ENCODE data around the gene PKD1L1. TPM values are rescaled to one million over a fixed set of nuclear protein-coding genes. Genes with fewer than 3 reads are reported as not detected.

PKD1L1 gene
- total RNA-seq, 2 donors from 2014 or later: 0.40 to 1.2 TPM

DNA sequence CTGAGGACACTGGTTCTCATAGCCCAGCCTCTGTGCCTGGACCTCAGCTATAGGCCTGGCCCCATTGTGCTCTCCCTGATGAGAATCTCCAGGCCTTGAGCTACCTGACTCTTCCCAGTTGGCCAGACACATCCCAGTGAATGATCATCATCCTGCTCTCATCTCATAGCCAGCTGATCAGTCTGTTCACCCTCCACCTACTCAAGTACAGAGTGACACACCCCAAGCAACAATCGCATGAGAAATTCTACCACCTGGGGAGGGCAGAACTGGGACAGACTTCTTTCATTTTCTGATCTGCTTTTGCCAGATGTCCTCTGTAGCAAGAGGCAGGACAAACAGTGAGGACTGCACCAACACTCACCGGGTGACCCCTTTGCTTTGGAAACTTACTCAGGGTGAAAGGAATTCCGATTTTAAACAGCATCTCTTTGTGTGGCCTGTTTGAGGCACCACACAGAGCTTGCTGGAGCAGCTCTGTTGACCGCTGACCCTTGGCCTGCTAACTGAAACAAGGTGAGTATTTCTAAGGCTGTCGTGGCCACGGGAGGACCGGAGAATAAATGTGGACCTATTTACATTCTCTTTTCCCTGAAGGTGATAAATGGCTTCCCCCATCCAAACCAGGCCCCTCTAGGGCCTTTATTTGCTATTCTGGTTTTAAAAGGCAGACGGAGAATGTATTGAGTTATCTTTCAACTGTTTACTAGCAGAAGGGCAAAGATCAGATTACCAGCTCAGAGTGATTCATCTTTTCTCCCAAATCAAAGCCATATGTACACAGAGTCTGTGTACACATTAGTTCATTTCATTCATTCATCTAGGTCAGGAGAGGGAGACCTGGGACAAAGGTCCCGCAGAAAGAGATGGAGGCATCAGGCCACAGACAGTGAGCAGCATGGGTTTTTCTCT, 184.9 kb downstream of the PKD1L1 start:
- Histone ChIP-seq H3K9ac (ENCODE audit: low read depth in 2 of 2, low read length in 2 of 2) (peak overlapping the region in 1 of 2 donors; percentile 13), H3K9me3 (no peaks in the 10 kb centered on the region), H3K27ac (peak overlapping the region; percentile 64), H3K36me3 (no peaks in the 10 kb centered on the region), H3K4me1 (peaks cover 9% of the 10 kb centered on the region), H3K4me3 (no peak overlapping the region), H3K27me3 (no peaks in the 10 kb centered on the region)
- intact Hi-C loops (cut with DNase I): no loop called here
- peak; percentile 35 for DNase-seq
- TF ChIP-seq, protein P1, sequence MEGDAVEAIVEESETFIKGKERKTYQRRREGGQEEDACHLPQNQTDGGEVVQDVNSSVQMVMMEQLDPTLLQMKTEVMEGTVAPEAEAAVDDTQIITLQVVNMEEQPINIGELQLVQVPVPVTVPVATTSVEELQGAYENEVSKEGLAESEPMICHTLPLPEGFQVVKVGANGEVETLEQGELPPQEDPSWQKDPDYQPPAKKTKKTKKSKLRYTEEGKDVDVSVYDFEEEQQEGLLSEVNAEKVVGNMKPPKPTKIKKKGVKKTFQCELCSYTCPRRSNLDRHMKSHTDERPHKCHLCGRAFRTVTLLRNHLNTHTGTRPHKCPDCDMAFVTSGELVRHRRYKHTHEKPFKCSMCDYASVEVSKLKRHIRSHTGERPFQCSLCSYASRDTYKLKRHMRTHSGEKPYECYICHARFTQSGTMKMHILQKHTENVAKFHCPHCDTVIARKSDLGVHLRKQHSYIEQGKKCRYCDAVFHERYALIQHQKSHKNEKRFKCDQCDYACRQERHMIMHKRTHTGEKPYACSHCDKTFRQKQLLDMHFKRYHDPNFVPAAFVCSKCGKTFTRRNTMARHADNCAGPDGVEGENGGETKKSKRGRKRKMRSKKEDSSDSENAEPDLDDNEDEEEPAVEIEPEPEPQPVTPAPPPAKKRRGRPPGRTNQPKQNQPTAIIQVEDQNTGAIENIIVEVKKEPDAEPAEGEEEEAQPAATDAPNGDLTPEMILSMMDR (IDR thresholded peaks at IDR 0.05): no peak

DNA sequence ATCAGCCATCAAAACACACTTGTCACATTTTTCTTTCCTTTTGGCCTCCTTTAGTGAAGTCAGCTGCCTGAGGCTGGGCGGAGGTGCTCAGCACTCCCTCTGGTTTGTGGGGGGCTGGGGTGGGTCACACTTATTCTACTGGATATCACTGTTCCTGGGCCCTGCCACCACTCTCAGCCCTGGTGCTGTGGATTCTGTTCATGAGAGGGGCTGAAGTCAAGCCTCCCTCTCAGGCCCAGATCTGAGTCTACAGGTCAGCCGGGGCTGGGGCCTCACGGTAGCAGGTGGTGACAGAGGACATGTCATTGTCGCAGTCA, 185.6 kb downstream of the PKD1L1 start:
- H3K9me3 ChIP-seq: no peaks in the 10 kb centered on the region
- H3K27ac ChIP-seq: peak overlapping the region; percentile 64
- no peaks in the 10 kb centered on the region for H3K27me3 ChIP-seq
- DNase-seq: no peak
- H3K4me1 ChIP-seq: peaks cover 9% of the 10 kb centered on the region
- no peak overlapping the region for H3K4me3 ChIP-seq
- intact Hi-C loops (cut with DNase I): no loop called here
- no peaks in the 10 kb centered on the region for H3K36me3 ChIP-seq
- H3K9ac ChIP-seq (ENCODE audit: low read depth in 2 of 2, low read length in 2 of 2): no peak overlapping the region
- TF ChIP-seq, protein P1 (IDR thresholded peaks at IDR 0.05): no peak

DNA sequence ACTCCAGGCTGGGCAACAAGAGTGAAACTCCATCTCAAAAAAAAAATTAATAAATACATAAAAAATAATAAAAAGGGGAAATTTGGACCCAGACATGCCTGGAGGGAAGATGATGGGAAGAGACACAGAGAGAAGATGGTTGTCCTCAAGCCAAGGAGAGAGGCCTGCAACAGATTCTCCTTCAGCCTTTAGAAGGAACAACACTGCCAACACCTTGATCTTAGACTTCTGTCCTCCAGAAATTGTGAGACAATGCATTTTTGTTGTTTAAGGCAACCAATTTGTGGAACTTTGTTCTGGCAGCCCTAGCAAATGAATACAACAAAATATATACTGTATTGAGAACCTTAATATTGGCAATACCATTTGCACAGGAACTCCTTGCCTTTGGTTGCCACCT, 186.1 kb downstream of the PKD1L1 start:
- H3K4me3 ChIP-seq: no peak overlapping the region
- H3K9me3 ChIP-seq: no peaks in the 10 kb centered on the region
- H3K27ac ChIP-seq: no peak overlapping the region
- no peaks in the 10 kb centered on the region for H3K27me3 ChIP-seq
- intact Hi-C loops (cut with DNase I): no loop called here
- no peak for DNase-seq
- H3K36me3 ChIP-seq: no peaks in the 10 kb centered on the region
- H3K4me1 ChIP-seq: peaks cover 9% of the 10 kb centered on the region
- H3K9ac ChIP-seq (ENCODE audit: low read depth in 2 of 2, low read length in 2 of 2): no peak overlapping the region
- TF ChIP-seq, protein P1 (IDR thresholded peaks at IDR 0.05): no peak

DNA sequence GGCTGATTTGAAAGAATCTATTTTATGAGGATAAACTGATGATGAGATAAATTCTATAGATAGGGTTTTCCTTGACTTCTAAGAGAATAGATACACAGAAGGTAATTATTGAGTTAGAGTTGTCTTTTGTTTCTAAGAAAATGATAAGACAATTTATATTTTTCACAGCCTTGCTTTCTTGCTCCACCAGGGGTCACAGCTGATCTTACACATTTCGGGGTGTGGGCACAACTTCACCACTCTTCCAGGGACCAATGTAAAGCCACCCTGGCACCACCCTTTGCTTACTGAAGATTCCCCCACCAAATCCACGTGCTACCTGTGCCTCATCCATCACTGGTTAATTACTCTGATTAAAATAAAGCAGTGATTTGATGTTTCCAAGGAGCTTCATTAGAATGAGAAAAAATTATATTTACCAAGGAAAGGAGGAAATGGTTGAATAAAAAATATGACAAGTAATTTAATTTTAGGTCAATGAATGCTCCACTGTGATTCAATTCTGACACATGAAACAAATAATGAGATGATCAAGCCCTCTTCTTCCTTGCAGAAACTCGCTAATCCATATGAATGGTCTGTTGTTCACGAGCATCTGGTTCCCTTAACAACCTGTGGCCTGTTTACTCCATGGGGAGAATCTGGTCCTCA, 189.1 kb downstream of the PKD1L1 start:
- Histone ChIP-seq H3K4me3 (no peak overlapping the region), H3K4me1 (peaks cover 9% of the 10 kb centered on the region), H3K9me3 (no peaks in the 10 kb centered on the region), H3K9ac (ENCODE audit: low read depth in 2 of 2, low read length in 2 of 2) (no peak overlapping the region), H3K27me3 (no peaks in the 10 kb centered on the region), H3K36me3 (no peaks in the 10 kb centered on the region), H3K27ac (no peak overlapping the region)
- intact Hi-C loops (cut with DNase I): no loop called here
- TF ChIP-seq, protein P1 (IDR thresholded peaks at IDR 0.05): no peak
- no peak for DNase-seq

DNA sequence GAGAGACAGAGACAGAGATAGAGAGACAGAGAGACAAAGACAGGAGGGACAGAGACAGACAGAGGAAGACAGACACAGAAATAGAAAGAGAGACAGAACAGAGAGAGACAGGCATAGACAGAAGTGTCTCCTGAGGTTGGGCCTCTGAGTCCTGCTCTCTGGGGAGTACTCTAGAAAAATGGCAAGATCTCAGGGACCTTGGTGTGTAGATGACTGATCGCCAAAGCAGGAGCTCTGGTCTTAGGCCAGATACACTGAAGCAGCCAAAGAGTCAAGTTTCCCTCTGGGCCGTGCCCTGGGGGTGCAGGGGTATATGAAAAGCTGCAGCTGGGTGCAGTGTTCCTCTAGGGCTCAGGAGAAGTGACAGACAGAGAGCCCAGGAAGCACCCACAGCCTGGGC, 189.7 kb downstream of the PKD1L1 start:
- no peaks in the 10 kb centered on the region for H3K36me3 ChIP-seq
- intact Hi-C loops (cut with DNase I): no loop called here

More for the DNA sequence above, 189.7 kb downstream of the PKD1L1 start:
- Histone ChIP-seq H3K4me3 (no peak overlapping the region), H3K27me3 (no peaks in the 10 kb centered on the region), H3K4me1 (peaks cover 3% of the 10 kb centered on the region), H3K9me3 (no peaks in the 10 kb centered on the region), H3K9ac (ENCODE audit: low read depth in 2 of 2, low read length in 2 of 2) (no peak overlapping the region), H3K27ac (no peak overlapping the region)
- TF ChIP-seq, protein P1 (IDR thresholded peaks at IDR 0.05): no peak
- no peak for DNase-seq
